NCI-H1417 treated with DMSO at 0.1 percent for 48 hours (cell line): ENCODE results near the gene JAKMIP2.
A peak's percentile ranks its signal among the peaks of the same experiment; 100 is the strongest.
"Not testable (repeated sequence)": the region's sequence is repeated elsewhere in the genome, so short reads cannot be mapped to it uniquely, and the experiment has no call there.

ENCODE experiments used
- DNase-seq: peaks from one replicate; lab custom pipeline; 2025; lab: John Stamatoyannopoulos, UW

JAKMIP2 gene

GRCh38 chr5:147782110-147783028 is at the start of gene JAKMIP2:
Gene JAKMIP2 (minus strand): TSS chr5:147782728. CDS start chr5:147671806, 110,922 bp downstream.
- DNase-seq, result peak; percentile 83

GRCh38 chr5:147831465-147831864 is 48.9 kb upstream of the JAKMIP2 start, which contains the start of gene SPINK1:
Gene SPINK1 (minus strand): TSS chr5:147831671. CDS start chr5:147831577, 94 bp downstream.
- no peak for DNase-seq

DNA sequence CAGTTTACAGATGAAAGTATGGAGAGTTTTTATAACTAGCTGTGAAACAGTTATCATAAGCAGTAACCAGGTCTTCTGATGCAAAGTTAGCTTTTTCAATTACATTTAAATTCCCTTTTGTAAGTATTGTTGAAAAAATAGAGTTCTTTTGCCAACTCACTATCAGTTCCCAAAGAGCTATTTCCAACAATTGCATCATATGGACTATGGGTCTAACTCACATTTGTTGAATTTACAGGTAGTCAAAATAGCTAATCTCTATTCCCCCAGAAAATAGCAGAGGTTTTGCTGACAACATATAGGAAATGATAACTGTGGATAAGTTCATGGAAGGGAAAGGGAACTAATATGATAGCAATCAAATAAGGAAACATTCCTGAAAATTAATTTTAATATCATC is 47.5 kb upstream of the JAKMIP2 start:
- DNase-seq, result no peak

- not testable (repeated sequence) for DNase-seq
These were observed 44.5 kb upstream of the JAKMIP2 start for GRCh38 chr5:147827017-147827416.

DNA sequence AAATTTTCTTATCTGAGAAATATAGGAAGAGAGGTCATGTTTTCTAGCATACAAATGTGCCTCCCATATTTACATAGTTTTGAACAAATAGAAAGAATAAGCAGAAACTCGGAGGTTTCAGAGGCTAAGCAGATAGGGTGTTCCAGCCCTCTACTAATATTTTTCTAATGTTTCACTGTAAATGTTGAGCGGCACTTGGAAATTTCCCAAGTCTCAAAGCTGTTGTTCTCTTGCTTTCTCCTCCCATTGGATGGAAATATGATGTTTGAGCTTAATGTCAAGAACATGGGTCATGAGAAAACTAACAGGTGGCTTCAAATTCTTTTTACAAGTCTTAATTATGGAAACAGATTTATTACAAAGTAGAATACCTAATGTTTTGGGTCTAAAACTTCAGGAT is 43.8 kb upstream of the JAKMIP2 start:
- DNase-seq, result no peak

GRCh38 chr5:147822686-147823491 is 40.4 kb upstream of the JAKMIP2 start:
- peak; percentile 63 for DNase-seq

DNA sequence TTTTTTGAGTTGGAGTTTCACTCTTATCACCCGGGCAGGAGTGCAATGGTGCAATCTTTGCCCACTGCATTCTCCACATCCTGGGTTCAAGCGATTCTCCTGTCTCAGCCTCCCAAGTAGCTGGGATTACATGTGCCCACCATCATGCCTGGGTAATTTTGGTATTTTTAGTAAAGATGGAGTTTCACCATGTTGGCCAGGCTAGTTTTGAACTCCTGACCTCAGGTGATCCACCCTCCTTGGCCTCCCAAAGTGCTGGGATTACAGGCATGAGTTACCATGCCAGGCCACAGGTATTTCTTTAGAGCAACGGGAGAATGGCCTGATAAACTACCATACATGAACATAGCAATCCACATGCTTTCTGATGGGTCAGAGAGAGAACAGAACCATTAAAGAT is 39.7 kb upstream of the JAKMIP2 start:
- DNase-seq, result not testable (repeated sequence)

DNA sequence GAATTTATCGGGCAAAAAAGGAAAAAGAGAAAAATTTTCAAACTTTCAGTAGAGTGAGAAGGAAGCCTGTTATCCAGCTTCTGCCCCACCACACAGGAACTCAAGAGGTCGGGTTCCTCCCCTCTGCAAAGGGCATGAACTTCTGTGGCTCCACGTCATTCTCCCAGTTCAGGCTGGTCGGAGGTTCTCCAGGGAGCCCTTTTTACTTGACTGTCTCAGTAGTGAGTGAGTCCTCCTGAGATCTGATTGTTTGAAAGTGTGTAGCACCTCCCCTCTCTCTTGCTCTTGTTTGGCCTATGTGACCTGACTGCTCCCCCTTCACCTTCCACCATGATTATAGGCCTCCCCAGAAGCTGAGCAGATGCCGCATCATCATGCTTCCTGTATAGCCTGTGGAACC is 39.2 kb upstream of the JAKMIP2 start:
- no peak for DNase-seq

DNA sequence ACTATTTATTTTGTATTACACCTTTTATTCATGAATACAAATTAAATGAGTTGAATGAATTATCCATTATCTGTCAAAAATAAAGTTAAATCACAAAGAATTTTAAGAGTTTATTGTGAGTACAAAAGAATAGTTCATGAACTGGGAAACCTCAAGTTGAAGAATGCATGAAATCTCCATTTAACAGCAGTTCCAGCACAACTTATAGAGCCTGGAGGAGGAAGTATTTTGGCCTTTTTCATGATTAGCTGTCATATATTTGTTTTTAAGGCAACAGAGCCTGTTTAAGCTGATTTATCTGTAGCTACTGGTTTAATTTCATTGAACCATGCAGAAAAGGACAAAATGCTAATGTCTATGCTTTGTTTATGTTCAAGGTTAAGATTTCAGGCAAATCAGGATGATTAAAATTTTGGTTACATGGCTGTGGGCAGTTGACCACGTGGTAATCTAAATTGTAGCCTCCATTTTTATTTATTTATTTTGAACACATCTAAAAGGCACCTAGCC is 36.8 kb upstream of the JAKMIP2 start:
- DNase-seq, result no peak

DNA sequence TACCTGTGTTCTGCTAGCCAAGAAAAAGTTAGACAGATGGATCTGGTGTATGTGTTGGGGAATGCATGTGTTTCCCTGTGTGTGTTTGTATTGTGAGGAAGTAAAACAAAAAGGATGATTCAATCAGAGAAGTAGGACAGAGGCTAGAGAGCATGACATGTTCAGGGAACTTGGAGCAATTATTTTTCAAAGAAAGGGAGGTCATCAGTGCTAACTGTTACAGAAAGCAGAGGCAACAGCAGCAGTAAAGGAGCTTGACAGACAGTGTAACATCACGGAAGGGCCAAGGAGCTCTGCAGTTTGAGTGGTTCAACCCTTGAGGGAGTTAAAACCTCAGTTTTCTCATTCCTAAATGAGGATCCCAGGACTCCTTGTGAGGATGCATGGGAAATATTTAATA is 35.8 kb upstream of the JAKMIP2 start:
- DNase-seq, result no peak

DNA sequence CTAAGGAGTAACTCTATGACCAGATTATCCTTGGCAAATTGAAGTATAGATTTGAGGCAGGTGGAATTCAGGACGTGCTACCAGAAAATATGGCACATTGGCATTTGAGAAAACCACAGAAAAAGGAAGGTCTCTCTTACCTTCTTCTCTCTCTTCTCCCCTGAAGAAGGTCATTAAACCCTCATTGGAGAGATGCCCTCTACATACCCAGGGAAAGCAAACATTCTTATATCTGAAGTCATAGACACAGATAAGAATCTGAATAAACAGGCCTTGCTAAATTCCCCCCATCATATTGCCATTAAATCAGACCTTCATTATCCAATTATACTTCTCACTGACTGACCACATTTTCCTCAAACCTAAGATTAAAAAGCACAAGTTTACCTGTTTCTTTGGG is 31.2 kb upstream of the JAKMIP2 start:
- DNase-seq, result no peak

- no peak for DNase-seq
These were observed 27.5 kb upstream of the JAKMIP2 start for GRCh38 chr5:147809830-147810666.

DNA sequence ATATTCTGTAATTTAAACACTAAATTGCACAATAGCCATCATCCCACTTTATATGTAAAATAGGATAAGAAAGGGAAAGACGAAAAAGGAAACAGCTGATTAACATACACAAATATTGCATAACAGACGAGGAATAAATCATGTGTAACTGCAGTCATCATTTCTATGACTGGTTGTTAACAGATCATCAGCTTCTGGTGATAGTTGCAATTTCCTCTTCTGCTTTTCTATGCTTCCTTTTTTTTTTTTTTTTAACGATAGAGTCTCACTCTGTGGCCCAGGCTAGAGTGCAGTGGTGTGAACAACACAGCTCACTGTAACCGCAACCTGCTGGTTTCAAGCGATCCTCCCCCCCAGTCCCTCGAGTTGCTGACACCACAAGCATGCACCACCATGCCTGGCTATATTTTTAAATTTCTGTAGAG is 22.5 kb upstream of the JAKMIP2 start:
- peak; percentile 2 for DNase-seq

GRCh38 chr5:147804334-147804733 is 21.8 kb upstream of the JAKMIP2 start:
- no peak for DNase-seq

DNA sequence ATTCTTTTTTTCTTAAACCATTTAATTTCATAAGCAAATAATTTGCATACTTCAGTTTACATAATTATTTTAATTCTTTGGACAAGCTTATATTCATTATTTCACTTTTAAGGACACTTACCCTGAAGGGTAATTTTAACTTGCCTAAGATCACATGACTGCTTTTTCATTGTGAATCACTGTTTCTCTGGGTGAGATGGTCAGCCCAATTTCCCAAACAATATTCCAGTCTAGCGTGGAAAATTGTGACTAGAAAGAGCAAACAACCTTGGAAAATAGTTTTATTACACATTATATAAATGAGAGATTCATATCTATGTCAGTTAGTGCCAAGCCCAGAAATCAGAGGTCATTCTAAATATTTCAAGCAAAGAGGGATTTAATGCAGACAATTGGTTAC is 21.4 kb upstream of the JAKMIP2 start:
- DNase-seq, result no peak

GRCh38 chr5:147803161-147803560 is 20.6 kb upstream of the JAKMIP2 start:
- DNase-seq, result not testable (repeated sequence)

GRCh38 chr5:147801461-147801860 is 18.9 kb upstream of the JAKMIP2 start:
- no peak for DNase-seq

- DNase-seq, result no peak
These were observed 18.0 kb upstream of the JAKMIP2 start for GRCh38 chr5:147800491-147800890.

- DNase-seq, result no peak
These were observed 14.2 kb upstream of the JAKMIP2 start for GRCh38 chr5:147796556-147797308.

DNA sequence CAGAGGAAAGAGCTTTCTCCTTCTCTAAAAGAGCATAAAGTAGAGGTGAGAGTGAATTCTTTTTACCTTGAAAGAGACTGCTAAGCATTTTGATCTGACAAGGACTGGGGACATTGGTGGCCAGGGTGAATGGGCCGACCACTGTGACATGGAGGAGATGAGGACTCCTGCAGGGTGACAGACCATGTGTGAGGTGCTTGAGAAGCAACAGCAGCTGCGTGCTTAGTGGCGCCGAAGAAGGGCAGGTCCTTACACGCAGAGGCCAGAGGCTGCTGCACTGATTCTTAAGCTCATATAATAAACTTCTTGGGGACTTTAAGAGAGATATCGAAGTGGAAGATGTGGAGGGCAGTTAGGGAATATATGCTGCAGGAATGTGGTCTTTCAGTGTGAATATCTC is 8.7 kb upstream of the JAKMIP2 start:
- no peak for DNase-seq

DNA sequence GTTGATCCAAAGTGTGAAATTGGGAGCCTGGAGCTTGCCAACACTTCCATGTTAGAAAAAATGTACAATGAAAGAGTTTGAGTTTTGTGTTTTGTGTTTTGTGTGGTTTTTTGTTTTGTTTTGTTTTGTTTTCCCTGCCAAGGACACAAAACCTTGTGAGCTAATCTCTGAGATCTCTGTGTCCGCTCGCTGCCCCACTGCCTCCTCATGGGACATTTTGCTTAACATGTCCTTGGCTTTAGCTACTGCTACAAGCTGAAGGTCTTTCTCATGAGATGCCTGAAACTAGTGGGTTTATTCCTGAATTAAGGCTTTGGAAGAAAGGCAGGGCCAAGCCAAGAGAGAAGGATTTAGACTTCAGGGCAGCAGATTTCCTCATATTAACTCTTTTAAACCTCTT is 7.3 kb upstream of the JAKMIP2 start:
- DNase-seq, result no peak
